HT1080 (cell line): ENCODE data around the gene C2orf69. TPM values are rescaled to one million over a fixed set of nuclear protein-coding genes. Genes with fewer than 3 reads are reported as not detected.

Experiments
- DNase-seq: peaks from one replicate; pipeline ENCODE4 v3.0.0-alpha.2; 2015; ENCODE audit warnings: low read depth
- small RNA-seq: library from RNA; depleted of rRNA; stranded (forward); fragments of <200 nt; gene quantifications from one replicate; pipeline ENCODE3, GENCODE V24; 2014
- total RNA-seq: library from RNA; depleted of rRNA; stranded (reverse); fragments of >200 nt; shearing (Covaris generic); gene quantifications from 2 replicates; pipeline ENCODE4 v1.2.3, GENCODE V29; 2014; rRNA removed

C2orf69 gene
- total RNA-seq, 1 experiment from 2014 or later, result 17.4 TPM

DNA sequence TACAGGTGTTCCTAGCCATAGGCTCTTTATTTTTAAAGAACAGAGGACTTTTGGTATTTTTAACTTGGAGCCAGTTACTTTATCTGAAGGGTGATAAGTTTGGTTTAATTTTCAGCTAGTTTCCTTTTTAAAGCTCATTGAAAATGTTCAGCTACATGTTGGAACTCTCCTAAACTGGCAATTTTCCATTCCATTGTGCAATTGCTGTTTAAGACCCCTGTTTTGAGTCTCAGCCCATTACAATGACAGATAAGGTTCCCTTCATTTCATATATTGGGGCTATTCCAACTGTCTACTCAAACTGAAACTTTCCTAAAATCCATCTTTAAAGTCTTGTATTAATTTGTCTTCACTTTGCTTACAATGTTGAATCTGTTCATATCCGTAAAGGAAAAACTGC, 55.9 kb downstream of the C2orf69 start:
- no peak for DNase-seq

DNA sequence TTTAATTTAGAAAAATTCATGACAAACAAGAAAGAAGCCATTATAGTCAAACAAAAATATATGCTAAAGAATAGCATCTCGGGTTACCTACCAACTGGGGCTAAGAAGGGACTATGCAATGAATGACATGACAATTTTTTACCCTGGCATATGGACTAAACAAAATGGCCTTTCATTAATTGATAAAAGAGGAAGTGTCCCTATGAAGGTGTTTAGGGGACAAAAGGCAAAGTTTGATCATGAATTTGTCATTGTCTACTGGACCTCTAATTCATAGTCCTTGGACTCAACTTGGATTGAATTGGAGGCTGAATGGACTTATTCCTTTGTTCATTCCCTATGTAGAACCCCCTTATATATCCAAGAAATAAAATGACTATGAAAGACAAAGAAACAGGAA, 57.0 kb downstream of the C2orf69 start:
- no peak for DNase-seq

DNA sequence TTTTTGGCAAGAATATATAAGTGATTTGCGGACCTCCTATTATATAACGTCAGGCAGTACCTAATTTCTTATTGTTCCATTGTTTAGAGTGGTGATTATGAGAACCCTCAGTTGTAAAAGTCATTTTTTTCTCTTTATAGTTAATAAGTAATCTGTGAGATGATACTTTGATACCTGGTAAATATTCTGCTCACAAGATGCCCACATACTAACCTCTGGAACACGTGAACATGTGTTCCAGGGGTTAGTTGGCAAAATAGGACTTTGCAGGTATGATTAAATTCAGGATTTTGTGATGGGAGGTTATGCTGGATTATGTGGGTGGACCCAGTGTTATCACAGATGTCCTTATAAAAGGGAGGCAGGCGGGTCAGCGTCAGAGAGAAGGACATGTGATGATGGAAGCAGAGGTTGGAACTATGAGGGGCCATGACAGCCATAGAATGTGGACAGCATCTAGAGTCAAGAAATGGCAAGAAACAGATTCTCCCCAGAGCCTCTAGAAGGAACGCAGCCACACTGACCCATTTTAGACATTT, 61.1 kb downstream of the C2orf69 start:
- DNase-seq, result no peak

DNA sequence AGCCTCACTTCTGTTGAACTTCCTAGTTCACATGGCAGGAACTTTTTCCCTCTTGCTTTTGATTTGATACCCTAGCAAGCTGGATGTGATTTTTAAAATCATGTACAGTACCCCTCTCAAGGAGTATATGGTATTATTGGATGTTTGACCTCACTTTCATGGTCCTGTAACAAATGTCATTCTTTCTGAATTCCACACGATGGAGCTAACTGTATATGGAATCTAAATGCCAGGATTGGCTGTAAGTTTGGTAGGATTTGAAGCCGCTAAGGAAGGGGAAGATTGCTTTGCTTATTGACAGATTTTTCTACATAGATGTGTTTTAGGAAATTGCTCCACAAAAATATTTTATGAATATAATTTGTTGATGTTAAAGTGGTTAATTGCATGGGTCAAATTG, 62.6 kb downstream of the C2orf69 start:
- no peak for DNase-seq

DNA sequence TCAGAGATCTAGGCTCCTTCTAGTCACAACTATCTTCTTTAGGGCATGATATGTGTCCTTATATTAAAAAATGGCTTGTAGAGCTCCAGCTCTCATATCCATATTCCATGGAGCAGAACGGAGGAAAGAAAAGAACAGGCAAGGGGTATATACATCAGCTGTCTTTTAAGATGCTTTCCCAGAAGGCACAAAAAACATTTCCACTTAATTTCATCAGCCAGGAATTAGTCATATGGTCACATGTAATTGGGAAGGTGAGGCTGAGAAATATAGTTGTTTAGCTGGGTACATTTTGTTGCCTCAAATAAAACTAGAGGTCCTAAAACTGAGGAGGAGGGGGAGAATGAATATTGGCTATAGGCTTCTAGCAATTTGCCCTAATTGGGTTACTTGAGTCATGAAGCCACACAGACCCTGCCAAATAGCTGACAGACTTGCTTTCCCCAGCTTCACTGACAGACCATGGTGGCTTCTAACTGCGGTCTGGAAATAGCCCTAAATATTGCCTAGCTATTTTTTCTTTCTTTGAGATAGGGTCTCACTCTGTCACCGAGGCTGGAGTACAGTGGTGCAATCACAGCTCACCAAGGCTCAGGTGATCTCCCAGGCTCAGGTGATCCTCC, 64.3 kb downstream of the C2orf69 start:
- no peak for DNase-seq

Small RNAs within 50 kb of the gene (small RNA-seq; reads per million reads assigned to genes)
- not detected for gene AC108032.1
- gene RN7SL717P, result not detected

Other genes starting within 250 kb of the C2orf69 start
- gene FTCDNL1, start 60.1 kb upstream of the C2orf69 start, total RNA-seq, result 0.43 and 2.0 TPM in 2 replicates
- gene TYW5, start 44.2 kb downstream of the C2orf69 start, total RNA-seq, result 4.6 and 5.3 TPM in 2 replicates
- gene MAIP1, start 44.3 kb downstream of the C2orf69 start, total RNA-seq, result 48.2 and 49.4 TPM in 2 replicates